Type B pancreatic cell (in vitro differentiated cells): ENCODE measurements around the gene ANO10. TPM values are rescaled to one million over a fixed set of nuclear protein-coding genes. Genes with fewer than 3 reads are reported as not detected.

Source experiments
- DNase-seq: peaks from one replicate; pipeline ENCODE4 v3.0.0; 2021; ENCODE audit warnings: mixed read lengths; ENCODE audit not compliant: unreplicated experiment; ENCODE audit errors: extremely low spot score
- H3K27ac Mint-ChIP-seq: 2 replicates; pipeline ENCODE4 v1.8.0; 2021; ENCODE audit warnings: mild to moderate bottlenecking, mixed read lengths
- H3K27me3 Mint-ChIP-seq: 2 replicates; pipeline ENCODE4 v1.8.0; 2021; ENCODE audit warnings: mixed read lengths
- H3K36me3 Mint-ChIP-seq: 2 replicates; pipeline ENCODE4 v1.8.0; 2021; ENCODE audit warnings: mixed read lengths
- H3K4me1 Mint-ChIP-seq: one replicate; pipeline ENCODE4 v1.8.0; 2021; ENCODE audit warnings: mixed read lengths; ENCODE audit not compliant: unreplicated experiment
- H3K4me3 Mint-ChIP-seq: 2 replicates; pipeline ENCODE4 v1.8.0; 2021; ENCODE audit warnings: mild to moderate bottlenecking, mixed read lengths
- H3K9me3 Mint-ChIP-seq: 2 replicates; pipeline ENCODE4 v1.8.0; 2021; ENCODE audit warnings: mixed read lengths
- total RNA-seq: library from RNA; stranded (reverse); gene quantifications from 2 replicates; pipeline ENCODE4 v1.2.1, GENCODE V29; 2021; ENCODE audit warnings: low replicate concordance
- TF ChIP-seq, protein P1 (sequence below): fragments of 200-600 bp; sonication (generic); conservative IDR thresholded peaks from 2 replicates; pipeline ENCODE4 v1.5.0; 2021; ENCODE audit warnings: antibody characterized with exemption, mild to moderate bottlenecking

Gene ANO10
- total RNA-seq, 1 donor from 2014 or later, result 32.5 TPM

DNA sequence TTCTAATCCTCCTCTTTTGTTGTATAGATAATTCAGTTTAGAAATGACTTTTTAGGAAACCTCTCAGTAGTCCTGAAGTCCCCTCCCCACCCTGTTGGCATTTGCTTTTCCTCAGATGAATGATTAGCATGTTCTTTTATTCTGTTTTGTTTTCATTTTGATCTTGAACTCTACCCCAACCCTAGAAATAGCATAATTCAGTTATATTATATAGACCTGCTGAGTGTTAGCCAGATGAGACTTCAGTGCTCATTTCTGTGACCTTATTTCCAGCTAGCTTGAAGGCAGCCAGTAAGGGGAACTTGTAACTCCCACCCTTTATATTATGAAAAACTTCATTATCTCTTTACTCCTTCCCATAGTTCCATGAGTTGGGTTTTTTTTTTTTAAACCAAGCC is 294.2 kb downstream of the ANO10 start:
- no peak for DNase-seq
- no peak overlapping the region for H3K27ac Mint-ChIP-seq
- no peak overlapping the region for H3K4me3 Mint-ChIP-seq
- H3K4me1 Mint-ChIP-seq, result peaks cover 27% of the 10 kb centered on the region
- TF ChIP-seq, protein P1, sequence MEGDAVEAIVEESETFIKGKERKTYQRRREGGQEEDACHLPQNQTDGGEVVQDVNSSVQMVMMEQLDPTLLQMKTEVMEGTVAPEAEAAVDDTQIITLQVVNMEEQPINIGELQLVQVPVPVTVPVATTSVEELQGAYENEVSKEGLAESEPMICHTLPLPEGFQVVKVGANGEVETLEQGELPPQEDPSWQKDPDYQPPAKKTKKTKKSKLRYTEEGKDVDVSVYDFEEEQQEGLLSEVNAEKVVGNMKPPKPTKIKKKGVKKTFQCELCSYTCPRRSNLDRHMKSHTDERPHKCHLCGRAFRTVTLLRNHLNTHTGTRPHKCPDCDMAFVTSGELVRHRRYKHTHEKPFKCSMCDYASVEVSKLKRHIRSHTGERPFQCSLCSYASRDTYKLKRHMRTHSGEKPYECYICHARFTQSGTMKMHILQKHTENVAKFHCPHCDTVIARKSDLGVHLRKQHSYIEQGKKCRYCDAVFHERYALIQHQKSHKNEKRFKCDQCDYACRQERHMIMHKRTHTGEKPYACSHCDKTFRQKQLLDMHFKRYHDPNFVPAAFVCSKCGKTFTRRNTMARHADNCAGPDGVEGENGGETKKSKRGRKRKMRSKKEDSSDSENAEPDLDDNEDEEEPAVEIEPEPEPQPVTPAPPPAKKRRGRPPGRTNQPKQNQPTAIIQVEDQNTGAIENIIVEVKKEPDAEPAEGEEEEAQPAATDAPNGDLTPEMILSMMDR, result no peak
- H3K36me3 Mint-ChIP-seq, result peaks cover 9% of the 10 kb centered on the region
- no peaks in the 10 kb centered on the region for H3K27me3 Mint-ChIP-seq
- H3K9me3 Mint-ChIP-seq, result no peaks in the 10 kb centered on the region

- Mint-ChIP-seq H3K36me3 (peaks cover 8% of the 10 kb centered on the region), H3K4me3 (no peak overlapping the region), H3K4me1 (peaks cover 27% of the 10 kb centered on the region), H3K27ac (no peak overlapping the region), H3K27me3 (no peaks in the 10 kb centered on the region), H3K9me3 (no peaks in the 10 kb centered on the region)
- no peak for DNase-seq
- TF ChIP-seq, protein P1, result no peak
These were observed 294.8 kb downstream of the ANO10 start for GRCh38 chr3:43326891-43327581.

- no peak overlapping the region for H3K4me3 Mint-ChIP-seq
- no peaks in the 10 kb centered on the region for H3K27me3 Mint-ChIP-seq
- peaks cover 12% of the 10 kb centered on the region for H3K36me3 Mint-ChIP-seq
- TF ChIP-seq, protein P1, result no peak
- H3K9me3 Mint-ChIP-seq, result no peaks in the 10 kb centered on the region
- H3K4me1 Mint-ChIP-seq, result peaks cover 27% of the 10 kb centered on the region
- DNase-seq, result no peak
- no peak overlapping the region for H3K27ac Mint-ChIP-seq
These were observed 298.3 kb downstream of the ANO10 start for GRCh38 chr3:43323541-43323940.

DNA sequence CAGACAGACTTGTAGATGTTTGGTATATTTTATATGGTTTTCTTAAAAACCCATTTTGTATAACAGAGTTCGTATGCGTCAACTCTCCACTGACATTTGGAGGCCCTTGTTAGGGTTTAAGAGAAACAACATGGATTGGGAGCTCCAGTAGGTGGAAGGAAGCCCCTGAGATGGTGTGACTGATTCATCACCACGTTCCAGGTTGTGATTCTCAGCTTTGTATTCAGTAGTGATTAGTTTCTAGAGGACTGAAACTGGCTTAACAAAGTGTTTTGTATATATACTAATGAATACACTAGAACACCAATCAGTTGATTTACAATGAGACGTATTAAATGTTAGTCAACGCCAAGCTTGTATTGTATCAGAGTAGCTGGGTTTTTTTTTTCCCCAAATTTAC is 301.5 kb downstream of the ANO10 start:
- Mint-ChIP-seq H3K4me3 (no peak overlapping the region), H3K4me1 (peaks cover 15% of the 10 kb centered on the region), H3K36me3 (peaks cover 19% of the 10 kb centered on the region), H3K9me3 (no peaks in the 10 kb centered on the region), H3K27ac (no peak overlapping the region), H3K27me3 (no peaks in the 10 kb centered on the region)
- TF ChIP-seq, protein P1, result no peak
- no peak for DNase-seq

GRCh38 chr3:43319794-43320193 is 302.0 kb downstream of the ANO10 start:
- no peak overlapping the region for H3K4me3 Mint-ChIP-seq
- DNase-seq, result no peak
- H3K27ac Mint-ChIP-seq, result no peak overlapping the region

More at GRCh38 chr3:43319794-43320193, 302.0 kb downstream of the ANO10 start:
- H3K27me3 Mint-ChIP-seq, result no peaks in the 10 kb centered on the region
- peaks cover 14% of the 10 kb centered on the region for H3K4me1 Mint-ChIP-seq
- TF ChIP-seq, protein P1, result no peak
- H3K36me3 Mint-ChIP-seq, result peaks cover 19% of the 10 kb centered on the region
- H3K9me3 Mint-ChIP-seq, result no peaks in the 10 kb centered on the region
